ENCODE results near the gene FUOM. TPM values are rescaled to one million over a fixed set of nuclear protein-coding genes. Genes with fewer than 3 reads are reported as not detected.

Gene FUOM
- total RNA-seq, 1 donor from 2014 or later = 37.2 TPM

- CTCF ChIA-PET = no interaction called here
- DNase-seq = peak; percentile 54
- Mint-ChIP-seq H3K27ac (no peak overlapping the region), H3K27me3 (peaks cover 7% of the 10 kb centered on the region), H3K9me3 (no peaks in the 10 kb centered on the region), H3K36me3 (ENCODE audit: low read depth) (no peaks in the 10 kb centered on the region), H3K4me1 (peaks cover 6% of the 10 kb centered on the region), H3K4me3 (peak overlapping the region; percentile 65)
- POLR2A ChIA-PET = interaction anchor here (0.6 to 1.7 kb wide), 4 partner anchors 23 to 580 kb away, joined by 3 to 8 read pairs (median 3); partner anchors contain the start of gene FUOM
- TF ChIP-seq, protein P1, sequence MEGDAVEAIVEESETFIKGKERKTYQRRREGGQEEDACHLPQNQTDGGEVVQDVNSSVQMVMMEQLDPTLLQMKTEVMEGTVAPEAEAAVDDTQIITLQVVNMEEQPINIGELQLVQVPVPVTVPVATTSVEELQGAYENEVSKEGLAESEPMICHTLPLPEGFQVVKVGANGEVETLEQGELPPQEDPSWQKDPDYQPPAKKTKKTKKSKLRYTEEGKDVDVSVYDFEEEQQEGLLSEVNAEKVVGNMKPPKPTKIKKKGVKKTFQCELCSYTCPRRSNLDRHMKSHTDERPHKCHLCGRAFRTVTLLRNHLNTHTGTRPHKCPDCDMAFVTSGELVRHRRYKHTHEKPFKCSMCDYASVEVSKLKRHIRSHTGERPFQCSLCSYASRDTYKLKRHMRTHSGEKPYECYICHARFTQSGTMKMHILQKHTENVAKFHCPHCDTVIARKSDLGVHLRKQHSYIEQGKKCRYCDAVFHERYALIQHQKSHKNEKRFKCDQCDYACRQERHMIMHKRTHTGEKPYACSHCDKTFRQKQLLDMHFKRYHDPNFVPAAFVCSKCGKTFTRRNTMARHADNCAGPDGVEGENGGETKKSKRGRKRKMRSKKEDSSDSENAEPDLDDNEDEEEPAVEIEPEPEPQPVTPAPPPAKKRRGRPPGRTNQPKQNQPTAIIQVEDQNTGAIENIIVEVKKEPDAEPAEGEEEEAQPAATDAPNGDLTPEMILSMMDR (IDR thresholded peaks at IDR 0.05) = no peak
- peak; percentile 49 for ATAC-seq (ENCODE audit: low read depth)
- intact Hi-C loops (cut with micrococcal nuclease) = loop anchor here (2.0 kb wide), 2 partner anchors 21 to 53 kb away; no protein-coding TSS in a partner anchor
Measured at GRCh38 chr10:133335246-133336117, 22.3 kb downstream of the FUOM start.

DNA sequence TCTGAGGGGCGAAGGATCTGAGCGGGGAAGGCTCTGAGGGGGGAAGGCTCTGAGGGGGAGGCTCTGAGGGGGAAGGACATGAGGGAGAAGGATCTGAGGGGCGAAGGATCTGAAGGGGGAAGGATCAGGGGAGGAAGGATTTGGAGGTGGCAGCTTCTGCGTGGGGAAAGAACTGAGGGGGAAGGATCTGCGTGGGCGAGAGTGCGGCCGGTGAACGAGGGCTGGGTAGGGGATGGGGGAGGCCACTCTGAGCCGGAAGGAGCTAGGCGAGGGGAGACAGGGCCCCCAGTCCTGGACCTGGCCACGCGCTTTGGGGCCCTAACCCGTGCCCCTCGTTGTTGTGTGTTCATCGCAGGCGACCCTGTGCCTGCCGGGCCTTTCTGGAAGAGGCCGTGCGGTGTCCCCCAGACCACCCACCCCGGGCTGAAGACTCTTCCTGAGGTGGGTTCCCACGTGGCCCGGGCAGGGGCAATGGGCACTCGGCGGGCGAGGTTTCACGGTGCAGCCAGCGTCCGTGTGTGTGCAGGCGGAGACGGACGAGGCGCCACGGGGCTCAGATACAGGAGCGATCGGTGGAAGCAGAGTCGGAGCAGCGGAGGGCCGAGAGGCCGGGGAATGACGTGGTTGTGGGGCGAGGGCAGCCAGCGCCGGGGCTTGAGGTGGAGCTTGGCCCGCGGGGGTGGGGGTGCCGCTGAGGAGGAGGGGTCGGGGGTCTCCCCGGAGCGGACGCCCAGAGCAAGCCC, 23.1 kb downstream of the FUOM start:
- Mint-ChIP-seq H3K9me3 (no peaks in the 10 kb centered on the region), H3K36me3 (ENCODE audit: low read depth) (no peaks in the 10 kb centered on the region), H3K4me3 (peak overlapping the region; percentile 83), H3K27me3 (peaks cover 7% of the 10 kb centered on the region), H3K27ac (no peak overlapping the region), H3K4me1 (peaks cover 9% of the 10 kb centered on the region)
- DNase-seq (no peak), ATAC-seq (ENCODE audit: low read depth) (peak; percentile 23)
- TF ChIP-seq, protein P1 (IDR thresholded peaks at IDR 0.05) = no peak
- ChIA-PET POLR2A (interaction anchor here (0.6 to 0.7 kb wide), 2 partner anchors 35 to 580 kb away, joined by 3 read pairs; no protein-coding TSS in a partner anchor), CTCF (no interaction called here)
- intact Hi-C loops (cut with micrococcal nuclease) = loop anchor here (2.0 kb wide), 1 partner anchor 54 kb away; no protein-coding TSS in a partner anchor

- TF ChIP-seq, protein P1 (IDR thresholded peaks at IDR 0.05) = no peak
- Mint-ChIP-seq H3K27me3 (peaks cover 19% of the 10 kb centered on the region), H3K36me3 (ENCODE audit: low read depth) (no peaks in the 10 kb centered on the region), H3K4me3 (no peak overlapping the region), H3K4me1 (peaks cover 9% of the 10 kb centered on the region), H3K9me3 (no peaks in the 10 kb centered on the region), H3K27ac (no peak overlapping the region)
- ATAC-seq (ENCODE audit: low read depth) (no peak), DNase-seq (no peak)
- ChIA-PET POLR2A (no interaction called here), CTCF (no interaction called here)
- intact Hi-C loops (cut with micrococcal nuclease) = no loop called here
Measured at GRCh38 chr10:133332936-133333699, 24.7 kb downstream of the FUOM start.

GRCh38 chr10:133329491-133330202, 28.2 kb downstream of the FUOM start:
- DNase-seq (peak; percentile 84), ATAC-seq (ENCODE audit: low read depth) (peak; percentile 90)
- CTCF ChIA-PET = interaction anchor here (0.7 to 3.0 kb wide), 23 partner anchors 8 to 244 kb away, joined by 3 to 24 read pairs (median 4); partner anchors contain the start of genes ECHS1, FUOM and PAOX
- no peak overlapping the region for H3K27ac Mint-ChIP-seq
- H3K36me3 Mint-ChIP-seq (ENCODE audit: low read depth) = no peaks in the 10 kb centered on the region
- peak overlapping the region; percentile 41 for H3K4me3 Mint-ChIP-seq
- POLR2A ChIA-PET = interaction anchor here (0.9 kb wide), 1 partner anchor 60 kb away, joined by 3 read pairs; no protein-coding TSS in a partner anchor
- TF ChIP-seq, protein P1 (IDR thresholded peaks at IDR 0.05) = peak; percentile 69
- H3K9me3 Mint-ChIP-seq = no peaks in the 10 kb centered on the region
- intact Hi-C loops (cut with micrococcal nuclease) = loop anchor here (1.0 to 10.0 kb wide), 6 partner anchors 48 to 675 kb away; partner anchors contain the start of genes MTG1 and PAOX
- H3K4me1 Mint-ChIP-seq = peaks cover 18% of the 10 kb centered on the region
- peaks cover 39% of the 10 kb centered on the region for H3K27me3 Mint-ChIP-seq

Measured in activated B cell treated with CpG ODN at 0.5 μM for 24 hours (primary cell).